ENCODE measurements around the gene CEBPZ.

The CEBPZ gene

GRCh38 chr2:37191747-37192146 is 39.6 kb downstream of the CEBPZ start:
- no peak for DNase-seq
- Histone ChIP-seq H3K4me3 (ENCODE audit: low read depth, low read length) (no peak overlapping the region), H3K27ac (no peak overlapping the region), H3K36me3 (replicated peaks) (no peaks in the 10 kb centered on the region), H3K27me3 (replicated peaks) (no peaks in the 10 kb centered on the region)
- in situ Hi-C loops (cut with HindIII; ENCODE audit: low pct_ligation_motif_present, low sequenced_read_pairs): no loop called here
- TF ChIP-seq, protein P1, sequence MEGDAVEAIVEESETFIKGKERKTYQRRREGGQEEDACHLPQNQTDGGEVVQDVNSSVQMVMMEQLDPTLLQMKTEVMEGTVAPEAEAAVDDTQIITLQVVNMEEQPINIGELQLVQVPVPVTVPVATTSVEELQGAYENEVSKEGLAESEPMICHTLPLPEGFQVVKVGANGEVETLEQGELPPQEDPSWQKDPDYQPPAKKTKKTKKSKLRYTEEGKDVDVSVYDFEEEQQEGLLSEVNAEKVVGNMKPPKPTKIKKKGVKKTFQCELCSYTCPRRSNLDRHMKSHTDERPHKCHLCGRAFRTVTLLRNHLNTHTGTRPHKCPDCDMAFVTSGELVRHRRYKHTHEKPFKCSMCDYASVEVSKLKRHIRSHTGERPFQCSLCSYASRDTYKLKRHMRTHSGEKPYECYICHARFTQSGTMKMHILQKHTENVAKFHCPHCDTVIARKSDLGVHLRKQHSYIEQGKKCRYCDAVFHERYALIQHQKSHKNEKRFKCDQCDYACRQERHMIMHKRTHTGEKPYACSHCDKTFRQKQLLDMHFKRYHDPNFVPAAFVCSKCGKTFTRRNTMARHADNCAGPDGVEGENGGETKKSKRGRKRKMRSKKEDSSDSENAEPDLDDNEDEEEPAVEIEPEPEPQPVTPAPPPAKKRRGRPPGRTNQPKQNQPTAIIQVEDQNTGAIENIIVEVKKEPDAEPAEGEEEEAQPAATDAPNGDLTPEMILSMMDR (IDR thresholded peaks at IDR 0.05; ENCODE audit: low read depth, low read length, missing control alignments): no peak

DNA sequence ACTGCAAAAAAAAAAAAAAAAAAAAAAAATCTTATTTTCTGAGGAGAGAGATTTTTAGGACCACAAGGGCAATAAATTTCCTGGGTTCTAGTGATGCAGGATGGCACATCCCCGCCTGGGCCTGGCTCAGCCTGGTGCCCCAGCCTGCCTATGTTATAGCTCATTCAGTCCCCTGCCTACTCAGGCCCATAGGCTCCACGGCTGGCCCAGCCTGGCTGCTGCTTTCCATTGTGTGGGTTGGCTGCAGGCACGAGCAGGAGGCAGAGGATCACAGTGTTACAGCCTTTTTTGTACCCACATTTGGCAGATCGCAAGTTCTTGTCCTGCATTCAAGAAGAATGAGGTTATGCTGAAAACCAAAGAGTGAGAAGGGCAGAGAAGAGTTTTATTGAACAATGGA is 40.1 kb downstream of the CEBPZ start:
- in situ Hi-C loops (cut with HindIII; ENCODE audit: low pct_ligation_motif_present, low sequenced_read_pairs): no loop called here
- no peak for DNase-seq

DNA sequence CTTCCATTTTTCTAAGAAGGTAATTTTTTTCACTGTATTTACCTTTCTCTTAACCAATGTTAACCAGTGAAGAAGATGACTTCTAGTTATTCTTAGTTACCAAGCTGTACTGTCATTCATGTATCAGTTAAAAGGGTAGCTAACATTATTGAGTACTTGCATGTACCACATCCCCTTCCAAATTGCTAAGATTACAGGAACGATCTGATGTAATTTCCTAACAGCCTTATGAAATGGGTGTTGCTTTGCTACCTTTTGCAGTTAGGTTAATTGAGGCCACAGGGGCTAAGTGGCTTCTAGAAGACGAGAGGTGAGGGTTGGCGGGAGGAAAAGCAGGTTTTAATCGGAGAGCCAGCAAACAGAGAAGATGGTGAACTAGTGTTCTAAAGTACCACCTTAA is 41.1 kb downstream of the CEBPZ start:
- DNase-seq: no peak
- no peaks in the 10 kb centered on the region for H3K36me3 ChIP-seq (replicated peaks)
- no peak overlapping the region for H3K27ac ChIP-seq
- H3K27me3 ChIP-seq (replicated peaks): no peaks in the 10 kb centered on the region
- no peak overlapping the region for H3K4me3 ChIP-seq (ENCODE audit: low read depth, low read length)
- TF ChIP-seq, protein P1 (IDR thresholded peaks at IDR 0.05; ENCODE audit: low read depth, low read length, missing control alignments): no peak
- in situ Hi-C loops (cut with HindIII; ENCODE audit: low pct_ligation_motif_present, low sequenced_read_pairs): no loop called here

More for the DNA sequence above, 40.1 kb downstream of the CEBPZ start:
- TF ChIP-seq, protein P1 (IDR thresholded peaks at IDR 0.05; ENCODE audit: low read depth, low read length, missing control alignments): no peak
- Histone ChIP-seq H3K4me3 (ENCODE audit: low read depth, low read length) (no peak overlapping the region), H3K27me3 (replicated peaks) (no peaks in the 10 kb centered on the region), H3K36me3 (replicated peaks) (no peaks in the 10 kb centered on the region), H3K27ac (no peak overlapping the region)

DNA sequence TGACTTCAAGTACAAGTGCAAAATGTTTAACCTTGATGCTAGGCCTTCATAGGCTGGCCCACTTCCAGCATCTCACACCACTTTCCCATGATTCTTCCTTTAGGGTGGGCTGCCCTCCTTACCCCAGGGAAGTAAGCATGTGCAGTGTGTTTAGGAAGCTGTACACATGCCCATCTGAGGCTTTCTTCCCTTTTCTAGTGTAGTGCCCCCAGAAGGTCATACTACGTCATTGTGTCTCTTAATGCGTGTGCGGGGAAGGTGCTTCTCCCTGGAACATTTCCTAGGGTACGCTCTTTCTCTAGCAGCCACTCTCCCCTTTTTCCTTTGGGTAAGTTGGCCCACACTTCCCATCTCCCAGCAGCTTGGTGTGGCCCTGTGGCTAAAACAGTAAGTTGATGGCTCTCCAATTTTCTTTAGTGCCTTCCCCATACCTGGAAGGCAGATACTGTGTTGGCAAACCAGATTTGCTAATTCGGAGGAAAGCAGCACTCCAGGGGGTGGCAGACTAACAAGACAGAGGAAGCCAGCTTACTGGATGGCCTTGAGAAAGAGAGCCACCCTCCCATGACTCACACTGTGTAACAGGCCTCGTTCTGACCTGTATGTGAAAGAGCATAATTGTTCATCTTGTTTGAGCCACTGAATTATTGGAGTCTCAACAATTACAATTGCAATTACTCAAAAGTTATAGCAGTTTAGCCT is 41.8 kb downstream of the CEBPZ start:
- no peak overlapping the region for H3K4me3 ChIP-seq (ENCODE audit: low read depth, low read length)
- H3K36me3 ChIP-seq (replicated peaks): no peaks in the 10 kb centered on the region
- TF ChIP-seq, protein P1 (IDR thresholded peaks at IDR 0.05; ENCODE audit: low read depth, low read length, missing control alignments): peak; percentile 22
- H3K27me3 ChIP-seq (replicated peaks): no peaks in the 10 kb centered on the region
- peak; percentile 90 for DNase-seq
- in situ Hi-C loops (cut with HindIII; ENCODE audit: low pct_ligation_motif_present, low sequenced_read_pairs): no loop called here
- H3K27ac ChIP-seq: peak overlapping the region; percentile 4

DNA sequence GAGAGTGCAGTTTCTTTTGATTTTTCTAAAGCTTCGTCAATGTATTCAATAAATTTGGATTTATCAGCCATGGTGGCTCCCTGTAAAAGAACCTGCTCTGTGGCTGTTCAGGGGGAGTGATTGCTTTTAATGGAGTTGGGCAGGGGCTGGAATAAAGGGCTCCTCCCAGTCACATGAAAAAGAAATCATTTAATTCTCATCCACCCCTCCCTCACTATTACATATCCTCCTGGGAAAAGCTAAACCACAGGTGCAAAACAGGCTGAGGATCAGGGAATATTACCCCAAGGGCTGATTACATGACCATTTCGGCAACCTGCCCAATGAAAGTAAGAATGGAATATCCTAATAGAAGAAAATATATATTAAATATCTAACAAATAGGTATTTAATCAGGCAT is 42.8 kb downstream of the CEBPZ start, which contains the start of gene SULT6B1:
TSS of gene SULT6B1 (minus strand) at position 101 of the 400 bp plus-strand sequence. CDS start at position 71, 30 bp downstream.
- H3K36me3 ChIP-seq (replicated peaks): no peaks in the 10 kb centered on the region
- TF ChIP-seq, protein P1 (IDR thresholded peaks at IDR 0.05; ENCODE audit: low read depth, low read length, missing control alignments): no peak
- DNase-seq: no peak
- no peak within 1 kb of the TSS for H3K4me3 ChIP-seq (ENCODE audit: low read depth, low read length)
- in situ Hi-C loops (cut with HindIII; ENCODE audit: low pct_ligation_motif_present, low sequenced_read_pairs): no loop called here
- H3K27me3 ChIP-seq (replicated peaks): no peaks in the 10 kb centered on the region
- peak within 1 kb of the TSS; percentile 4 for H3K27ac ChIP-seq

Data from brain microvascular endothelial cell (primary cell).